ENCODE measurements around the gene HAND1. TPM values are rescaled to one million over a fixed set of nuclear protein-coding genes. Genes with fewer than 3 reads are reported as not detected.

Gene HAND1
- total and polyA plus RNA-seq, 9 of the 15 experiments (the other 6 are each of a cell fraction or from before 2014, with no cell fraction given) = not detected

GRCh38 chr5:154502180-154502579 is 24.2 kb upstream of the HAND1 start:
- no peaks in the 10 kb centered on the region for H3K9me1 ChIP-seq (ENCODE audit: control insufficient read depth, insufficient read depth, low read length)
- TF ChIP-seq ZBTB33 (CRISPR knock-in tag; IDR thresholded peaks at IDR 0.05) (no peak), ZNF384 (IDR thresholded peaks at IDR 0.05; ENCODE audit: low read depth, low read length) (no peak), HMGN3 (IDR thresholded peaks at IDR 0.05; ENCODE audit: borderline replicate concordance, extremely low read depth, insufficient read length, low read depth, low read length) (no peak), ZBTB2 (IDR thresholded peaks at IDR 0.05) (no peak), ZBTB26 (CRISPR knock-in tag; IDR thresholded peaks at IDR 0.05) (no peak), SRSF3 (IDR thresholded peaks at IDR 0.05; ENCODE audit: insufficient read depth, low read length) (no peak), SUPT5H (IDR thresholded peaks at IDR 0.05) (no peak), TCF7 (IDR thresholded peaks at IDR 0.05; ENCODE audit: borderline replicate concordance) (no peak), SNRNP70 (optimal IDR thresholded peaks at IDR 0.05; ENCODE audit: low read depth, low read length) (no peak), PCBP2 (IDR thresholded peaks at IDR 0.05; ENCODE audit: low read depth, low read length, poor library complexity, severe bottlenecking) (no peak), ZC3H8 (IDR thresholded peaks at IDR 0.05) (no peak), LARP7 (IDR thresholded peaks at IDR 0.05) (no peak), KLF13 (tag; IDR thresholded peaks at IDR 0.05; ENCODE audit: borderline replicate concordance, low read depth) (no peak)
- TF ChIP-seq, protein P1, sequence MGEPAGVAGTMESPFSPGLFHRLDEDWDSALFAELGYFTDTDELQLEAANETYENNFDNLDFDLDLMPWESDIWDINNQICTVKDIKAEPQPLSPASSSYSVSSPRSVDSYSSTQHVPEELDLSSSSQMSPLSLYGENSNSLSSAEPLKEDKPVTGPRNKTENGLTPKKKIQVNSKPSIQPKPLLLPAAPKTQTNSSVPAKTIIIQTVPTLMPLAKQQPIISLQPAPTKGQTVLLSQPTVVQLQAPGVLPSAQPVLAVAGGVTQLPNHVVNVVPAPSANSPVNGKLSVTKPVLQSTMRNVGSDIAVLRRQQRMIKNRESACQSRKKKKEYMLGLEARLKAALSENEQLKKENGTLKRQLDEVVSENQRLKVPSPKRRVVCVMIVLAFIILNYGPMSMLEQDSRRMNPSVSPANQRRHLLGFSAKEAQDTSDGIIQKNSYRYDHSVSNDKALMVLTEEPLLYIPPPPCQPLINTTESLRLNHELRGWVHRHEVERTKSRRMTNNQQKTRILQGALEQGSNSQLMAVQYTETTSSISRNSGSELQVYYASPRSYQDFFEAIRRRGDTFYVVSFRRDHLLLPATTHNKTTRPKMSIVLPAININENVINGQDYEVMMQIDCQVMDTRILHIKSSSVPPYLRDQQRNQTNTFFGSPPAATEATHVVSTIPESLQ (CRISPR knock-in tag; IDR thresholded peaks at IDR 0.05) = no peak
- TF ChIP-seq, protein P2, sequence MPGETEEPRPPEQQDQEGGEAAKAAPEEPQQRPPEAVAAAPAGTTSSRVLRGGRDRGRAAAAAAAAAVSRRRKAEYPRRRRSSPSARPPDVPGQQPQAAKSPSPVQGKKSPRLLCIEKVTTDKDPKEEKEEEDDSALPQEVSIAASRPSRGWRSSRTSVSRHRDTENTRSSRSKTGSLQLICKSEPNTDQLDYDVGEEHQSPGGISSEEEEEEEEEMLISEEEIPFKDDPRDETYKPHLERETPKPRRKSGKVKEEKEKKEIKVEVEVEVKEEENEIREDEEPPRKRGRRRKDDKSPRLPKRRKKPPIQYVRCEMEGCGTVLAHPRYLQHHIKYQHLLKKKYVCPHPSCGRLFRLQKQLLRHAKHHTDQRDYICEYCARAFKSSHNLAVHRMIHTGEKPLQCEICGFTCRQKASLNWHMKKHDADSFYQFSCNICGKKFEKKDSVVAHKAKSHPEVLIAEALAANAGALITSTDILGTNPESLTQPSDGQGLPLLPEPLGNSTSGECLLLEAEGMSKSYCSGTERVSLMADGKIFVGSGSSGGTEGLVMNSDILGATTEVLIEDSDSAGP (CRISPR knock-in tag; IDR thresholded peaks at IDR 0.05) = no peak
- BruUV-seq (replicated peaks) = no TSS peak
- no peak overlapping the region for H3K4me2 ChIP-seq (ENCODE audit: insufficient read depth, low read length)
- H3K4me1 ChIP-seq (replicated peaks in 1 of 2; ENCODE audit: control insufficient read depth in 2 of 2, insufficient read depth in 2 of 2, low read length in 2 of 2) = no peaks in the 10 kb centered on the region
- intact Hi-C loops (cut with micrococcal nuclease) = no loop called here
- DNase-seq (ENCODE audit: extremely low read depth in 1 of 4, low spot score in 3 of 4) (no peak), ATAC-seq (no peak), FAIRE-seq (no peak)
- WGBS (ENCODE audit: insufficient coverage, low coverage, missing lambda C conversion rate) = 0% methylated on average over 1 of the region's 1 CpG
- ChIA-PET CTCF (ENCODE audit: low intra/inter-chr PET ratio) (no interaction called here), POLR2A (interaction anchor here (0.6 to 1.6 kb wide), 4 partner anchors 9 to 51 kb away, joined by 3 to 4 read pairs (median 3); no protein-coding TSS in a partner anchor)
- peaks cover 29 to 54% of the 10 kb centered on the region in 2 experiments for H3K27me3 ChIP-seq (ENCODE audit: control insufficient read depth in 2 of 2, insufficient read depth in 2 of 2, low read length in 2 of 2)
- no peaks in the 10 kb centered on the region for H3K36me3 ChIP-seq (ENCODE audit: control insufficient read depth, insufficient read depth, low read length)
- no peak overlapping the region for H3K4me3 ChIP-seq
- no peak overlapping the region for H2AFZ ChIP-seq (ENCODE audit: low read depth, low read length)
- H3K27ac ChIP-seq (ENCODE audit: extremely low read depth, low read depth, low read length) = no peak overlapping the region
- H3K79me2 ChIP-seq (ENCODE audit: control insufficient read depth, insufficient read depth, low read length) = no peaks in the 10 kb centered on the region
- H3K9me3 ChIP-seq (replicated peaks; ENCODE audit: control insufficient read depth, insufficient read depth, low read depth, low read length) = no peaks in the 10 kb centered on the region
- in situ Hi-C loops (cut with MboI) = no loop called here
- no peak overlapping the region for H3K9ac ChIP-seq (ENCODE audit: insufficient read depth in 1 of 2, low read depth in 2 of 2, low read length in 2 of 2)
- H4K20me1 ChIP-seq (replicated peaks; ENCODE audit: control insufficient read depth, insufficient read depth, low read length) = peaks cover 5% of the 10 kb centered on the region; the same call in 1 of the 2 replicates
